Left ventricle myocardium inferior (tissue), 1 donor: ENCODE measurements around the gene MSX2. TPM values are rescaled to one million over a fixed set of nuclear protein-coding genes. Genes with fewer than 3 reads are reported as not detected.

Experiments used
- DNase-seq: peaks from one replicate; pipeline ENCODE4 v3.0.0-alpha.2; 2020
- H3K27ac ChIP-seq: fragments of 200-600 bp; replicated peaks from 2 replicates; pipeline ENCODE4 v1.8.0; 2021
- H3K27me3 ChIP-seq: fragments of 200-600 bp; 2 replicates; pipeline ENCODE4 v1.8.0; 2021; ENCODE audit warnings: low read depth
- H3K36me3 ChIP-seq: fragments of 200-600 bp; 2 replicates; pipeline ENCODE4 v1.8.0; 2021
- H3K4me1 ChIP-seq: fragments of 200-600 bp; 2 replicates; pipeline ENCODE4 v1.8.0; 2021
- H3K4me3 ChIP-seq: fragments of 200-600 bp; 2 replicates; pipeline ENCODE4 v1.8.0; 2021; ENCODE audit warnings: mild to moderate bottlenecking, moderate library complexity
- H3K9me3 ChIP-seq: fragments of 200-600 bp; replicated peaks from 2 replicates; pipeline ENCODE4 v1.8.0; 2021
- intact Hi-C: fragments of 100-400 bp; cut with micrococcal nuclease; formaldehyde crosslinking; loops from one replicate; pipeline ENCODE4 v1.11.0; 2022
- total RNA-seq: library from RNA; stranded (reverse); fragmentation: NEBNext Ultra II Directional; extraction: Animal tissue kit (Norgen Biotek cat#: 25700); gene quantifications from one replicate; pipeline ENCODE4 v1.2.1, GENCODE V29; 2021
- TF ChIP-seq, protein P1 (sequence below): fragments of 200-600 bp; IDR thresholded peaks from 2 replicates; pipeline ENCODE4 v1.8.0; 2021; ENCODE audit warnings: antibody characterized with exemption, mild to moderate bottlenecking, borderline replicate concordance
- donor health status: DM: no; HTN: yes; CAD: no; lungs with severe emphysema.

Gene MSX2
- total RNA-seq, 1 donor from 2014 or later = 2.3 TPM

- H3K36me3 ChIP-seq = peaks cover 11% of the 10 kb centered on the region
- H3K27ac ChIP-seq = no peak overlapping the region
- no peak overlapping the region for H3K4me3 ChIP-seq
- no peak for DNase-seq
- peaks cover 18% of the 10 kb centered on the region for H3K4me1 ChIP-seq
- no peaks in the 10 kb centered on the region for H3K9me3 ChIP-seq
- intact Hi-C loops = no loop called here
- peaks cover 100% of the 10 kb centered on the region for H3K27me3 ChIP-seq
- TF ChIP-seq, protein P1, sequence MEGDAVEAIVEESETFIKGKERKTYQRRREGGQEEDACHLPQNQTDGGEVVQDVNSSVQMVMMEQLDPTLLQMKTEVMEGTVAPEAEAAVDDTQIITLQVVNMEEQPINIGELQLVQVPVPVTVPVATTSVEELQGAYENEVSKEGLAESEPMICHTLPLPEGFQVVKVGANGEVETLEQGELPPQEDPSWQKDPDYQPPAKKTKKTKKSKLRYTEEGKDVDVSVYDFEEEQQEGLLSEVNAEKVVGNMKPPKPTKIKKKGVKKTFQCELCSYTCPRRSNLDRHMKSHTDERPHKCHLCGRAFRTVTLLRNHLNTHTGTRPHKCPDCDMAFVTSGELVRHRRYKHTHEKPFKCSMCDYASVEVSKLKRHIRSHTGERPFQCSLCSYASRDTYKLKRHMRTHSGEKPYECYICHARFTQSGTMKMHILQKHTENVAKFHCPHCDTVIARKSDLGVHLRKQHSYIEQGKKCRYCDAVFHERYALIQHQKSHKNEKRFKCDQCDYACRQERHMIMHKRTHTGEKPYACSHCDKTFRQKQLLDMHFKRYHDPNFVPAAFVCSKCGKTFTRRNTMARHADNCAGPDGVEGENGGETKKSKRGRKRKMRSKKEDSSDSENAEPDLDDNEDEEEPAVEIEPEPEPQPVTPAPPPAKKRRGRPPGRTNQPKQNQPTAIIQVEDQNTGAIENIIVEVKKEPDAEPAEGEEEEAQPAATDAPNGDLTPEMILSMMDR = no peak
Measured at GRCh38 chr5:174732036-174733020, 7.9 kb downstream of the MSX2 start.

GRCh38 chr5:174733091-174733690, 8.8 kb downstream of the MSX2 start:
- H3K27me3 ChIP-seq = peaks cover 100% of the 10 kb centered on the region
- peaks cover 18% of the 10 kb centered on the region for H3K4me1 ChIP-seq
- H3K36me3 ChIP-seq = peaks cover 11% of the 10 kb centered on the region
- H3K27ac ChIP-seq = no peak overlapping the region
- no peaks in the 10 kb centered on the region for H3K9me3 ChIP-seq
- intact Hi-C loops = no loop called here
- TF ChIP-seq, protein P1 = no peak
- no peak for DNase-seq
- H3K4me3 ChIP-seq = no peak overlapping the region

DNA sequence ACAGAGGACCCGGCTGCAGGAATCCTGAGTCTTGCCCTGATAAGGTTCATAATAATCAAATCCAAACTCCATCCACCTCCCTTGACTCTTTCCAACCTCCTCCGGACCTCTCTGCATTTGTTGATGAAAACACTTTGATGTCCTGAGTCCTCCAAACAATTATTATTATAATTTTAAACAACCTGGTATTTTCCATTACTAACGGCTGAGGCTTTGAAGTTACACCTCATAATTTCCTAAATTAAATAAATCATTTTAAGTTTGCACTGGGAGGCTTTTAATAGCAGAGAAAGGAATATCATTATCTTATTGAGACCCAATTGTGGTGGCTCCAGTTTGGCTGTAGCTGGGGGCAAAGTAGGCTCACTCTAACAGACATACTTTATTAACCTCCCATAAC, 9.5 kb downstream of the MSX2 start:
- intact Hi-C loops = no loop called here
- TF ChIP-seq, protein P1 = no peak
- H3K27me3 ChIP-seq = peaks cover 100% of the 10 kb centered on the region

DNA sequence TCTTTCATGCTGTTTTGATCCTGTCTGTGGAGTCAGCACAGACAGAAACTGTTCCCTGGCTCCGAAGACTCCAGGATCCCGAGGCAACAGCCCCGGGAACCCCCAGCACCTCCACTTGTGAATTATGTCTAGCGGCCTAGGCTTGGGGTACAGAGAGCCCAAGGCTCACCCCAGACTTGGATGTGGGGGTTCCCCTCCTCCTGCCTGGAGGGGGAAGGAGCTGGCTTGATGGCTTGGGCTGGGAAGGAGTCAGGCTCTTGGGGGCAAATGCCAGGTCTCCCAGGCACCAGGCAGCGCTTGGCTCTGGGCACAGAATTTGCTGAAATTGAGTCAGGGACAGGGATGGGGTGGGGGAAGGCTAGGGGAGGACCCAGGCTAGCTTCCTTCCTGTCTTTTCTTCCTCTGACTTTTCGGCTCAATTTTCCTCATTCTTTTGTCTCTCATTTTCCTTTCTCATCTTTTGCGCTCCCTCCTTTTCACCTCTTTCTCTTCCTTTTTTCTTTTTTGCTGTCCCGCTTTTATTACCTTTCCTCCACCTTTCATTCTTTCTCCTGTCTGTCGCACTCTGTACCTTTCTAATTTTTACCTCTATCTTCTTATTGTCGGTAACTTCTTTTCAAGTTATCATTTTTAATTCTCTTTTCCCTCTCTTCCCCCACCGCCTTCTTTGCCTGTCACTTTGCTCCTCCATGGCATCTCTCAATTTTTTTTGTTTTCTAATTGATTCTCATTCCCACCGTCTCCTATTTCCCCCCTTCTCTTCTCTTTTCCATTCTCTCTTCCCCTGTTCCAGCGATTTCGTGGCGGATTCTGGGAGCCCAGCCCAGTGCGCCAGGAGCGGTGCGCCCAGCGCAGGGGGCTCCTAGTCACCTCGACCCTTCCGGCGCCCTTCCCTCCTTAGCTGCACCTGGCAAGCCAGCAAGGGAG, 10.5 kb downstream of the MSX2 start:
- TF ChIP-seq, protein P1 = no peak
- no peak for DNase-seq

More for the DNA sequence above, 9.5 kb downstream of the MSX2 start:
- no peak overlapping the region for H3K4me3 ChIP-seq
- H3K36me3 ChIP-seq = peaks cover 11% of the 10 kb centered on the region
- no peaks in the 10 kb centered on the region for H3K9me3 ChIP-seq
- no peak for DNase-seq
- H3K4me1 ChIP-seq = peaks cover 18% of the 10 kb centered on the region
- no peak overlapping the region for H3K27ac ChIP-seq

More for the DNA sequence above, 10.5 kb downstream of the MSX2 start:
- Histone ChIP-seq H3K27me3 (peaks cover 100% of the 10 kb centered on the region), H3K36me3 (peaks cover 1% of the 10 kb centered on the region), H3K27ac (no peak overlapping the region), H3K9me3 (no peaks in the 10 kb centered on the region), H3K4me1 (peaks cover 18% of the 10 kb centered on the region), H3K4me3 (peak overlapping the region; percentile 28)
- intact Hi-C loops = no loop called here
